Panc1 (cell line): ENCODE results near the gene EHBP1L1. TPM values are rescaled to one million over a fixed set of nuclear protein-coding genes. Genes with fewer than 3 reads are reported as not detected.

ENCODE experiments used
- ATAC-seq: fragments of 200-7000 bp; cut with Tn5 transposase; 2 replicates; pipeline ENCODE4 v1.9.1; 2020; ENCODE audit warnings: mild to moderate bottlenecking, moderate library complexity
- BruUV-seq: library from RNA; stranded (reverse); fragments of 400-500 nt; replicated peaks from 2 replicates; lab custom pipeline; 2021; lab: Mats Ljungman, UMichigan
- CTCF ChIA-PET: fragments of 300-600 bp; sonication (Branson Sonifier 250); formaldehyde crosslinking; loops from one replicate; lab custom pipeline; 2022; ENCODE audit warnings: antibody characterized with exemption; lab: Charles Lee
- POLR2A ChIA-PET: fragments of 300-600 bp; sonication (Branson Sonifier 250); formaldehyde crosslinking; loops from one replicate; lab custom pipeline; 2022; ENCODE audit warnings: antibody characterized with exemption; lab: Charles Lee
- DNase-seq: peaks from one replicate; pipeline ENCODE4 v3.0.0-alpha.2; 2010; ENCODE audit warnings: low read depth, low spot score
- H3K27ac ChIP-seq: 2 replicates; pipeline ENCODE4 v1.5.1; 2011; ENCODE audit warnings: mild to moderate bottlenecking, low read length, inconsistent platforms
- H3K27me3 ChIP-seq: fragments of 200-500 bp; sonication (Bioruptor generic); 2 replicates; pipeline ENCODE4 v1.6.0; 2014; ENCODE audit warnings: low read length, inconsistent platforms; ENCODE audit not compliant: control insufficient read depth, insufficient read depth
- H3K36me3 ChIP-seq: fragments of 200-500 bp; sonication (Bioruptor generic); 2 replicates; pipeline ENCODE4 v1.5.1; 2014; ENCODE audit warnings: inconsistent platforms, mild to moderate bottlenecking, low read length, moderate library complexity; ENCODE audit not compliant: control insufficient read depth, insufficient read depth
- H3K4me1 ChIP-seq: 2 replicates; pipeline ENCODE4 v1.5.1; 2011; ENCODE audit warnings: inconsistent platforms, mild to moderate bottlenecking, low read length, moderate library complexity; ENCODE audit not compliant: control insufficient read depth, insufficient read depth
- H3K4me3 ChIP-seq, 2 experiments: 2 replicates each; pipeline ENCODE4 v1.5.1; 2011 to 2012; ENCODE audit warnings: low read depth in 2 of 2, low read length in 2 of 2, mild to moderate bottlenecking in 2 of 2, inconsistent platforms in 1 of 2, moderate library complexity in 1 of 2
- H3K9me3 ChIP-seq: fragments of 200-500 bp; sonication (Bioruptor generic); 2 replicates; pipeline ENCODE4 v1.5.1; 2014; ENCODE audit warnings: low read depth, mild to moderate bottlenecking, inconsistent platforms, low read length, moderate library complexity; ENCODE audit not compliant: control insufficient read depth, insufficient read depth
- CTCF ChIP-seq: fragments of 450-650 bp; IDR thresholded peaks from 2 replicates; pipeline ENCODE4 v1.5.1; 2017; ENCODE audit warnings: mild to moderate bottlenecking
- POLR2AphosphoS5 ChIP-seq: IDR thresholded peaks from 2 replicates; pipeline ENCODE4 v1.6.1; 2012; ENCODE audit warnings: mild to moderate bottlenecking, low read depth, low read length, moderate library complexity
- REST ChIP-seq, 2 experiments: IDR thresholded peaks; 2 replicates each; pipeline ENCODE4 v1.6.1; 2011 to 2012; ENCODE audit warnings: low read depth in 2 of 2, control low read depth in 1 of 2, low read length in 1 of 2, mild to moderate bottlenecking in 1 of 2, moderate library complexity in 1 of 2; ENCODE audit not compliant: insufficient read depth in 1 of 2
- SIN3A ChIP-seq: IDR thresholded peaks from 2 replicates; pipeline ENCODE4 v1.6.1; 2012; ENCODE audit warnings: low read depth, mild to moderate bottlenecking, low read length, moderate library complexity, borderline replicate concordance; ENCODE audit not compliant: insufficient read depth
- TCF7L2 ChIP-seq: IDR thresholded peaks from 2 replicates; pipeline ENCODE4 v1.6.1; 2011; ENCODE audit warnings: mild to moderate bottlenecking, low read depth, low read length, inconsistent platforms
- in situ Hi-C: cut with HindIII; loops from 2 replicates; pipeline ENCODE4 v1.10.0; 2016; ENCODE audit warnings: low sequenced_read_pairs, low pct_unique_long_range_greater_than_20kb
- intact Hi-C: fragments of 100-400 bp; cut with micrococcal nuclease; formaldehyde crosslinking; loops from one replicate; pipeline ENCODE4 v1.10.0; 2022; ENCODE audit not compliant: unreplicated experiment
- total RNA-seq: library from RNA; stranded (reverse); gene quantifications from one replicate; pipeline ENCODE4 v1.2.1, GENCODE V29; 2021; ENCODE audit not compliant: unreplicated experiment

The EHBP1L1 gene
- total RNA-seq, 1 experiment from 2014 or later: 108 TPM

GRCh38 chr11:65619281-65619928 is 43.6 kb downstream of the EHBP1L1 start:
- in situ Hi-C loops: no loop called here

GRCh38 chr11:65620666-65621065 is 44.8 kb downstream of the EHBP1L1 start:
- intact Hi-C loops (no loop called here), in situ Hi-C loops (no loop called here)
- TF ChIP-seq TCF7L2: no peak
- POLR2A ChIA-PET: no interaction called here
- no peaks in the 10 kb centered on the region for H3K9me3 ChIP-seq
- peaks cover 19% of the 10 kb centered on the region for H3K36me3 ChIP-seq
- CTCF ChIA-PET: no interaction called here
- H3K27ac ChIP-seq: no peak overlapping the region
- no peak for DNase-seq
- H3K4me1 ChIP-seq: peaks cover 11% of the 10 kb centered on the region
- no peak for ATAC-seq
- BruUV-seq: no TSS peak
- no peaks in the 10 kb centered on the region for H3K27me3 ChIP-seq
- H3K4me3 ChIP-seq: no peak overlapping the region

More at GRCh38 chr11:65619281-65619928, 43.6 kb downstream of the EHBP1L1 start:
- ATAC-seq: no peak
- DNase-seq: no peak
- Histone ChIP-seq H3K27ac (no peak overlapping the region), H3K4me3 (no peak overlapping the region), H3K4me1 (peaks cover 11% of the 10 kb centered on the region), H3K9me3 (no peaks in the 10 kb centered on the region), H3K36me3 (peaks cover 19% of the 10 kb centered on the region), H3K27me3 (no peaks in the 10 kb centered on the region)
- POLR2A ChIA-PET: no interaction called here
- intact Hi-C loops: no loop called here
- TF ChIP-seq REST (IDR thresholded peaks at IDR 0.05; ENCODE audit: insufficient read depth in 1 of 2, low read depth in 2 of 2, low read length in 1 of 2) (no peak), SIN3A (no peak), POLR2AphosphoS5 (no peak; the same call in 1 of the 2 replicates), CTCF (no peak), TCF7L2 (no peak)
- CTCF ChIA-PET: no interaction called here
- BruUV-seq: no TSS peak

- intact Hi-C loops: no loop called here
- H3K36me3 ChIP-seq: peaks cover 19% of the 10 kb centered on the region
- in situ Hi-C loops: no loop called here
- peaks cover 11% of the 10 kb centered on the region for H3K4me1 ChIP-seq
- no peaks in the 10 kb centered on the region for H3K9me3 ChIP-seq
- H3K27ac ChIP-seq: no peak overlapping the region
- CTCF ChIA-PET: no interaction called here
- H3K4me3 ChIP-seq: no peak overlapping the region
- ATAC-seq (no peak), DNase-seq (no peak)
- POLR2A ChIA-PET: no interaction called here
- no peak for TF ChIP-seq REST (IDR thresholded peaks at IDR 0.05; ENCODE audit: insufficient read depth in 1 of 2, low read depth in 2 of 2, low read length in 1 of 2)
- TF ChIP-seq CTCF: no peak
- TF ChIP-seq POLR2AphosphoS5: no peak
- TF ChIP-seq SIN3A: no peak
- no peak for TF ChIP-seq TCF7L2
- BruUV-seq: no TSS peak
- no peaks in the 10 kb centered on the region for H3K27me3 ChIP-seq
Measured at GRCh38 chr11:65621460-65621859, 45.6 kb downstream of the EHBP1L1 start.
